Type B pancreatic cell (in vitro differentiated cells): Measurements from ENCODE around the gene NRCAM. TPM values are rescaled to one million over a fixed set of nuclear protein-coding genes. Genes with fewer than 3 reads are reported as not detected.

Experiments
- DNase-seq: peaks from one replicate; pipeline ENCODE4 v3.0.0; 2021; ENCODE audit warnings: mixed read lengths; ENCODE audit not compliant: unreplicated experiment; ENCODE audit errors: extremely low spot score
- H3K27ac Mint-ChIP-seq: 2 replicates; pipeline ENCODE4 v1.8.0; 2021; ENCODE audit warnings: mild to moderate bottlenecking, mixed read lengths
- H3K27me3 Mint-ChIP-seq: 2 replicates; pipeline ENCODE4 v1.8.0; 2021; ENCODE audit warnings: mixed read lengths
- H3K36me3 Mint-ChIP-seq: 2 replicates; pipeline ENCODE4 v1.8.0; 2021; ENCODE audit warnings: mixed read lengths
- H3K4me1 Mint-ChIP-seq: one replicate; pipeline ENCODE4 v1.8.0; 2021; ENCODE audit warnings: mixed read lengths; ENCODE audit not compliant: unreplicated experiment
- H3K4me3 Mint-ChIP-seq: 2 replicates; pipeline ENCODE4 v1.8.0; 2021; ENCODE audit warnings: mild to moderate bottlenecking, mixed read lengths
- H3K9me3 Mint-ChIP-seq: 2 replicates; pipeline ENCODE4 v1.8.0; 2021; ENCODE audit warnings: mixed read lengths
- CTCF ChIP-seq: fragments of 200-600 bp; sonication (generic); conservative IDR thresholded peaks from 2 replicates; pipeline ENCODE4 v1.5.0; 2021; ENCODE audit warnings: antibody characterized with exemption, mild to moderate bottlenecking
- total RNA-seq: library from RNA; stranded (reverse); gene quantifications from 2 replicates; pipeline ENCODE4 v1.2.1, GENCODE V29; 2021; ENCODE audit warnings: low replicate concordance

Gene NRCAM
- total RNA-seq, 1 donor from 2014 or later = 41.0 TPM

GRCh38 chr7:108385834-108386422, 70.3 kb downstream of the NRCAM start:
- H3K27me3 Mint-ChIP-seq = no peaks in the 10 kb centered on the region
- H3K9me3 Mint-ChIP-seq = no peaks in the 10 kb centered on the region
- no peak overlapping the region for H3K27ac Mint-ChIP-seq
- TF ChIP-seq CTCF = no peak
- no peaks in the 10 kb centered on the region for H3K4me1 Mint-ChIP-seq
- H3K36me3 Mint-ChIP-seq = no peaks in the 10 kb centered on the region
- H3K4me3 Mint-ChIP-seq = no peak overlapping the region
- DNase-seq = no peak

GRCh38 chr7:108384716-108385483, 71.3 kb downstream of the NRCAM start:
- Mint-ChIP-seq H3K27me3 (no peaks in the 10 kb centered on the region), H3K4me1 (no peaks in the 10 kb centered on the region), H3K9me3 (no peaks in the 10 kb centered on the region), H3K36me3 (no peaks in the 10 kb centered on the region), H3K4me3 (no peak overlapping the region), H3K27ac (no peak overlapping the region)
- peak; percentile 29 for TF ChIP-seq CTCF
- DNase-seq = no peak

- H3K36me3 Mint-ChIP-seq = no peaks in the 10 kb centered on the region
- DNase-seq = no peak
- no peak overlapping the region for H3K4me3 Mint-ChIP-seq
- H3K27ac Mint-ChIP-seq = no peak overlapping the region
- no peaks in the 10 kb centered on the region for H3K27me3 Mint-ChIP-seq
- TF ChIP-seq CTCF = no peak
- no peaks in the 10 kb centered on the region for H3K4me1 Mint-ChIP-seq
- H3K9me3 Mint-ChIP-seq = no peaks in the 10 kb centered on the region
Measured at GRCh38 chr7:108382932-108383331, 73.3 kb downstream of the NRCAM start.

GRCh38 chr7:108380517-108380916, 75.7 kb downstream of the NRCAM start:
- no peak for DNase-seq
- no peak for TF ChIP-seq CTCF
- Mint-ChIP-seq H3K27ac (no peak overlapping the region), H3K9me3 (no peaks in the 10 kb centered on the region), H3K36me3 (no peaks in the 10 kb centered on the region), H3K4me1 (no peaks in the 10 kb centered on the region), H3K4me3 (no peak overlapping the region), H3K27me3 (no peaks in the 10 kb centered on the region)

GRCh38 chr7:108376206-108376605, 80.0 kb downstream of the NRCAM start:
- no peak overlapping the region for H3K4me3 Mint-ChIP-seq
- no peak overlapping the region for H3K27ac Mint-ChIP-seq
- DNase-seq = no peak
- H3K36me3 Mint-ChIP-seq = peaks cover 4% of the 10 kb centered on the region
- H3K27me3 Mint-ChIP-seq = no peaks in the 10 kb centered on the region
- H3K4me1 Mint-ChIP-seq = no peaks in the 10 kb centered on the region
- no peak for TF ChIP-seq CTCF
- peaks cover 5% of the 10 kb centered on the region for H3K9me3 Mint-ChIP-seq
